Prostate gland (tissue), 2 donors: ENCODE data around the gene OSBPL7. TPM values are rescaled to one million over a fixed set of nuclear protein-coding genes. Genes with fewer than 3 reads are reported as not detected.
A peak's percentile ranks its signal among the peaks of the same experiment; 100 is the strongest.

Source experiments
- DNase-seq: peaks from one replicate; pipeline ENCODE4 v3.0.0-alpha.2; 2019; ENCODE audit warnings: low spot score
- H3K27ac ChIP-seq, 2 donors: fragments of 200-600 bp; sonication (generic); 2 replicates each; pipeline ENCODE4 v1.5.1; 2017 to 2019
- H3K27me3 ChIP-seq: fragments of 200-600 bp; sonication (generic); replicated peaks from 2 replicates; pipeline ENCODE4 v1.5.1; 2019; ENCODE audit not compliant: insufficient read depth
- H3K36me3 ChIP-seq, 2 donors: fragments of 200-600 bp; sonication (generic); 1 replicate in 1 of 2; 2 replicates in 1 of 2; pipeline versions ENCODE4 v1.5.1 to v1.8.1; 2017 to 2019
- H3K4me1 ChIP-seq: fragments of 200-600 bp; sonication (generic); replicated peaks from 2 replicates; pipeline ENCODE4 v1.5.1; 2019
- H3K4me3 ChIP-seq, 2 donors: fragments of 200-600 bp; sonication (generic); 2 replicates each; pipeline ENCODE4 v1.5.1; 2017 to 2019
- H3K9me3 ChIP-seq: fragments of 200-600 bp; sonication (generic); 2 replicates; pipeline ENCODE4 v1.5.1; 2017
- POLR2A ChIP-seq: fragments of 450-650 bp; IDR thresholded peaks from one replicate; pipeline ENCODE4 v1.6.1; 2016; ENCODE audit warnings: antibody characterized with exemption, mild to moderate bottlenecking
- POLR2AphosphoS5 ChIP-seq: sonication (generic); formaldehyde crosslinking; IDR thresholded peaks from one replicate; pipeline ENCODE4 v1.6.1; 2017; ENCODE audit warnings: antibody characterized with exemption
- WGBS: methylation state at CpG from one replicate; pipeline ENCODE4 v1.1.5; 2018; 5-methylcytosine and 5-hydroxymethylcytosine counted together
- intact Hi-C: fragments of 100-400 bp; cut with DNase I; formaldehyde crosslinking; loops from one replicate; pipeline ENCODE4 v1.14.2; 2022
- total RNA-seq, 2 donors: library from RNA; depleted of rRNA; stranded (reverse); fragments of >200 nt; gene quantifications; one replicate each; pipeline ENCODE4 v1.1.0, GENCODE V29; 2016
- TF ChIP-seq, protein P1 (sequence below), 4 experiments: fragments of 200-600 bp in 2 of 4; fragments of 450-650 bp in 2 of 4; sonication (generic) in 2 of 4; IDR thresholded peaks; 1 replicate in 3 of 4; 2 replicates in 1 of 4; pipeline ENCODE4 v1.5.1; 2016 to 2019; ENCODE audit warnings: antibody characterized with exemption in 4 of 4, mild to moderate bottlenecking in 2 of 4, moderate library complexity in 2 of 4

The OSBPL7 gene
- total RNA-seq, 2 donors from 2014 or later, result 15.0 to 19.2 TPM

DNA sequence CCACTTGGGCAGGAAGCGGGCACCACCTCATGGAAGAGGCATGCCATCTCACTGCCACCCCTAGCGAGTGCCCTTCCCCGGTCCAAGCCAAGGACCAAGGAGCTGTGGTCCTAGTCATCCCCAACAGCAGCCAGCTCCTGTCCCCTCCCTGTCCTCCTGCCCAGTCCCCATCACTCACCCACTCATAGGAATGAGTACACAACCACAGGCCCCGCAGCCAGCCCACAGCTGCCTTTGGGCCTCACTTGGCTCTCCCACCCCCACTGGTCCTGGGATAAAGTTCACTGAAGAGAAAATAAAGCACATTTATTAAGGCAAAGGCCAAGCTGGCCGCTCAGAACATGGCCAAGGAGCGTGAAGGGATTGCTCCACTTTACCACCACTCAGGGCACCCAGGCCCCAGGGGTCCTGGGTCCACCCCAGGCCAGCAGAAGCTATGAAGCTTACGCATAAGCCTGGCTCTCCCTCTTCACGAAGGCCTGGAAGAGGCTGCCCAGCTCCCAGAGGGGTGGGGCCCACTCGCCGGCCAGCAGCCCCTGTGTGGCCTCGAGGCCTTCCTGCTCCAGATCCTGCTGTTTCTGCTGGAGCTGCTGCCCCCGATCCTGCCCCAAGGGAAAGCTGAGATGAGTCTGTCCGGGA, 15.9 kb upstream of the OSBPL7 start:
- no peak for TF ChIP-seq POLR2A
- no peak for TF ChIP-seq POLR2AphosphoS5
- TF ChIP-seq, protein P1, sequence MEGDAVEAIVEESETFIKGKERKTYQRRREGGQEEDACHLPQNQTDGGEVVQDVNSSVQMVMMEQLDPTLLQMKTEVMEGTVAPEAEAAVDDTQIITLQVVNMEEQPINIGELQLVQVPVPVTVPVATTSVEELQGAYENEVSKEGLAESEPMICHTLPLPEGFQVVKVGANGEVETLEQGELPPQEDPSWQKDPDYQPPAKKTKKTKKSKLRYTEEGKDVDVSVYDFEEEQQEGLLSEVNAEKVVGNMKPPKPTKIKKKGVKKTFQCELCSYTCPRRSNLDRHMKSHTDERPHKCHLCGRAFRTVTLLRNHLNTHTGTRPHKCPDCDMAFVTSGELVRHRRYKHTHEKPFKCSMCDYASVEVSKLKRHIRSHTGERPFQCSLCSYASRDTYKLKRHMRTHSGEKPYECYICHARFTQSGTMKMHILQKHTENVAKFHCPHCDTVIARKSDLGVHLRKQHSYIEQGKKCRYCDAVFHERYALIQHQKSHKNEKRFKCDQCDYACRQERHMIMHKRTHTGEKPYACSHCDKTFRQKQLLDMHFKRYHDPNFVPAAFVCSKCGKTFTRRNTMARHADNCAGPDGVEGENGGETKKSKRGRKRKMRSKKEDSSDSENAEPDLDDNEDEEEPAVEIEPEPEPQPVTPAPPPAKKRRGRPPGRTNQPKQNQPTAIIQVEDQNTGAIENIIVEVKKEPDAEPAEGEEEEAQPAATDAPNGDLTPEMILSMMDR (IDR thresholded peaks at IDR 0.05), result no peak
- no peak for DNase-seq
- no peaks in the 10 kb centered on the region for H3K27me3 ChIP-seq
- H3K27ac ChIP-seq, result no peak overlapping the region
- WGBS, result 76% methylated on average over 13 of the region's 13 CpGs
- H3K4me3 ChIP-seq, result no peak overlapping the region
- no peaks in the 10 kb centered on the region for H3K9me3 ChIP-seq
- H3K4me1 ChIP-seq, result peaks cover 3% of the 10 kb centered on the region
- intact Hi-C loops, result no loop called here
- no peaks in the 10 kb centered on the region for H3K36me3 ChIP-seq

DNA sequence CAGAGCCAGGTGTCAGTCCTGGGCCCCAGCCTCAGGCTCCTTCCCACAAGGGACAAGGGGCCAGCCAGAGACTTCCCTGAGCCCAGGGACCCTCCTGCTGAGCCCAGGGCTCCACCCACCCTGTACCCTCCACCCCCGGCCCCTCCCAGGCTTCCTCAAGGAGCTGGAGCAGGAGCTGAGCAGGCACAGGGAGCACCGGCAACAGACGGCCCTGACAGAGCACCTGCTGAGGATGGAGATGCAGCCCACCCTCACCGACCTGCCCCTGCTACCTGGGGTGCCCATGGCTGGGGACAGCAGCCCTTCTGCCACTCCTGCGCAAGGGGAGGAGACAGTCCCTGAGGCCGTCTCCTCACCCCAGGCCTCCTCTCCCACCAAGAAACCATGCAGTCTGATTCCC, 15.0 kb upstream of the OSBPL7 start:
- Histone ChIP-seq H3K4me3 (no peak overlapping the region), H3K4me1 (peaks cover 9% of the 10 kb centered on the region), H3K36me3 (no peaks in the 10 kb centered on the region), H3K27ac (no peak overlapping the region), H3K9me3 (no peaks in the 10 kb centered on the region), H3K27me3 (no peaks in the 10 kb centered on the region)
- 84% methylated on average over 6 of the region's 6 CpGs for whole genome bisulfite sequencing
- TF ChIP-seq, protein P1 (IDR thresholded peaks at IDR 0.05), result no peak
- no peak for TF ChIP-seq POLR2A
- TF ChIP-seq POLR2AphosphoS5, result no peak
- intact Hi-C loops, result no loop called here
- no peak for DNase-seq

DNA sequence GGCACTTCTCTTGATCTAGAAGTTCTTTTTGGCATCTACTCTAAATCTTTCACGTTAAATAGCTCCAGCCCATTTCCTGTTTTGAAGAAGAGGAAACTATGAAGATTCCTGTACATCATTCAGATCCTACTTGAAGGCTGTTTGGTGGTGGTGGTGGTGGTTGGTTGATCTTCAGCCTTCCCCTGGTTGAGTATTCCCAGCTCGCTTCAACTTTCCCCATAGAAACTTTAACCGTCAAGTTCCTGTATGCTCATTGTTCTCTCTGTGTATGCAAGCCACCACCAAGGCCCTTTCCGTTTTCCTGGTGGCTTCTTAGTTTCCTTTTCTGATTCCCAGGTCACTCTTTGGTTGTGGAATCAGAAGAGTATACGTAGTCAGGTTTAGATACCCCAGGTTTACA, 13.2 kb upstream of the OSBPL7 start:
- intact Hi-C loops, result no loop called here
- Histone ChIP-seq H3K9me3 (no peaks in the 10 kb centered on the region), H3K27me3 (no peaks in the 10 kb centered on the region), H3K4me3 (no peak overlapping the region), H3K4me1 (peaks cover 12% of the 10 kb centered on the region), H3K36me3 (no peaks in the 10 kb centered on the region), H3K27ac (no peak overlapping the region)
- TF ChIP-seq POLR2A (no peak), POLR2AphosphoS5 (no peak)
- TF ChIP-seq, protein P1 (IDR thresholded peaks at IDR 0.05), result no peak
- no peak for DNase-seq
- WGBS, result 66% methylated on average over 5 of the region's 5 CpGs

DNA sequence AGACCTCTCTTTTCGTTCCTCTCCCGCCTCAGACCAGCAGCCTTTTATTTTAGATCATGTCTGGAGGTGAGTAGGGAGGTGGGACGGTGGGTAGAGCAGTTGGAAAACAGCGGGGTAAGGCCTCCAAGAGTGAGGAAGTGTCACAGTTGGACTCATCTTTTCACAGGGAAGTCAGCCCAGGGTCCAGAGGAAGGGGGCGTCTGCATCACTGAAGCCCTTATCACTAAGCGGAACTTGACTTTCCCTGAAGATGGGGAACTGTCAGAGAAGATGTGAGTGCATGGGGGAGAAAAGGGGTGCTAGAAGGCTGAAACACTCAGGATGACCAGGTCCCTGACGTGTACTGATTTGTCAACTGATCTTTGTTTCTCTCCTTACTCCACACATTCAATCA, 10.3 kb upstream of the OSBPL7 start:
- intact Hi-C loops, result no loop called here
- TF ChIP-seq, protein P1 (IDR thresholded peaks at IDR 0.05), result no peak
- no peak for TF ChIP-seq POLR2AphosphoS5
- no peak for TF ChIP-seq POLR2A

More for the DNA sequence above, 10.3 kb upstream of the OSBPL7 start:
- Histone ChIP-seq H3K27ac (peak overlapping the region; percentile 21 to 62), H3K36me3 (no peaks in the 10 kb centered on the region), H3K4me3 (peak overlapping the region; percentile 73 to 87), H3K9me3 (no peaks in the 10 kb centered on the region), H3K4me1 (peaks cover 12% of the 10 kb centered on the region), H3K27me3 (no peaks in the 10 kb centered on the region)
- 8% methylated on average over 7 of the region's 7 CpGs for WGBS
- no peak for DNase-seq
